ENCODE measurements around the gene PXK. TPM values are rescaled to one million over a fixed set of nuclear protein-coding genes. Genes with fewer than 3 reads are reported as not detected.
A peak's percentile ranks its signal among the peaks of the same experiment; 100 is the strongest.

Gene PXK
- polyA plus RNA-seq, 1 donor (not counting 4 experiments of a cell fraction or from before 2014, with no cell fraction given), result 12.2 TPM

- no peak for FAIRE-seq
- H3K9me1 ChIP-seq (ENCODE audit: control insufficient read depth, extremely low read depth, insufficient read depth, low read length), result no peaks in the 10 kb centered on the region
These were observed 33.6 kb upstream of the PXK start for GRCh38 chr3:58299075-58299474.

GRCh38 chr3:58299839-58300516, 32.7 kb upstream of the PXK start:
- dilution Hi-C loops (cut with MboI; ENCODE audit: extremely low pct_ligation_motif_present, low sequenced_read_pairs), result no loop called here
- Histone ChIP-seq H3K4me3 (ENCODE audit: control insufficient read depth in 2 of 3, extremely low read depth in 1 of 3, insufficient read depth in 2 of 3, low read depth in 1 of 3, low read length in 3 of 3) (no peak overlapping the region), H3K36me3 (ENCODE audit: control insufficient read depth in 2 of 2, extremely low read depth in 1 of 2, insufficient read depth in 2 of 2, low read length in 2 of 2) (no peaks in the 10 kb centered on the region), H3K9me3 (ENCODE audit: control insufficient read depth, low read depth, low read length) (no peaks in the 10 kb centered on the region), H3K27ac (ENCODE audit: control insufficient read depth, insufficient read depth, low read length) (no peak overlapping the region), H3K4me2 (ENCODE audit: control insufficient read depth, extremely low read depth, insufficient read depth, low read depth, low read length) (no peak overlapping the region), H2AFZ (ENCODE audit: control insufficient read depth, low read length) (no peak overlapping the region), H3K79me2 (ENCODE audit: control insufficient read depth, insufficient read depth, low read length) (no peaks in the 10 kb centered on the region), H3K9me1 (ENCODE audit: control insufficient read depth, extremely low read depth, insufficient read depth, low read length) (no peaks in the 10 kb centered on the region), H3K9ac (ENCODE audit: control insufficient read depth, extremely low read depth, insufficient read depth, low read length) (no peak overlapping the region), H3K27me3 (ENCODE audit: control insufficient read depth, extremely low read depth, insufficient read depth, low read length) (no peaks in the 10 kb centered on the region), H4K20me1 (ENCODE audit: control insufficient read depth, extremely low read depth, insufficient read depth, low read length) (no peaks in the 10 kb centered on the region), H3K4me1 (ENCODE audit: control insufficient read depth, extremely low read depth, insufficient read depth, low read length) (peaks cover 10% of the 10 kb centered on the region)
- FAIRE-seq (no peak), DNase-seq (ENCODE audit: low read depth, low spot score) (no peak)
- TF ChIP-seq CTCF (optimal IDR thresholded peaks at IDR 0.05 in 1 of 3, IDR thresholded peaks at IDR 0.05 in 1 of 3, conservative IDR thresholded peaks at IDR 0.05 in 1 of 3; ENCODE audit: extremely low read depth in 1 of 3, insufficient read depth in 2 of 3, low read length in 3 of 3) (peak in 2 of 3 experiments; percentile 35 to 44), EZH2 (IDR thresholded peaks at IDR 0.05; ENCODE audit: low read length) (no peak)

More at GRCh38 chr3:58299075-58299474, 33.6 kb upstream of the PXK start:
- no peak overlapping the region for H3K4me3 ChIP-seq (ENCODE audit: control insufficient read depth in 2 of 3, extremely low read depth in 1 of 3, insufficient read depth in 2 of 3, low read depth in 1 of 3, low read length in 3 of 3)
- H3K27me3 ChIP-seq (ENCODE audit: control insufficient read depth, extremely low read depth, insufficient read depth, low read length), result no peaks in the 10 kb centered on the region
- H3K4me1 ChIP-seq (ENCODE audit: control insufficient read depth, extremely low read depth, insufficient read depth, low read length), result peaks cover 10% of the 10 kb centered on the region
- TF ChIP-seq CTCF (optimal IDR thresholded peaks at IDR 0.05 in 1 of 3, IDR thresholded peaks at IDR 0.05 in 1 of 3, conservative IDR thresholded peaks at IDR 0.05 in 1 of 3; ENCODE audit: extremely low read depth in 1 of 3, insufficient read depth in 2 of 3, low read length in 3 of 3), result no peak
- no peak for TF ChIP-seq EZH2 (IDR thresholded peaks at IDR 0.05; ENCODE audit: low read length)
- no peaks in the 10 kb centered on the region for H3K79me2 ChIP-seq (ENCODE audit: control insufficient read depth, insufficient read depth, low read length)
- H2AFZ ChIP-seq (ENCODE audit: control insufficient read depth, low read length), result no peak overlapping the region
- H3K27ac ChIP-seq (ENCODE audit: control insufficient read depth, insufficient read depth, low read length), result no peak overlapping the region
- dilution Hi-C loops (cut with MboI; ENCODE audit: extremely low pct_ligation_motif_present, low sequenced_read_pairs), result no loop called here
- H4K20me1 ChIP-seq (ENCODE audit: control insufficient read depth, extremely low read depth, insufficient read depth, low read length), result no peaks in the 10 kb centered on the region
- H3K9ac ChIP-seq (ENCODE audit: control insufficient read depth, extremely low read depth, insufficient read depth, low read length), result no peak overlapping the region
- no peaks in the 10 kb centered on the region for H3K9me3 ChIP-seq (ENCODE audit: control insufficient read depth, low read depth, low read length)
- no peaks in the 10 kb centered on the region for H3K36me3 ChIP-seq (ENCODE audit: control insufficient read depth in 2 of 2, extremely low read depth in 1 of 2, insufficient read depth in 2 of 2, low read length in 2 of 2)
- no peak for DNase-seq (ENCODE audit: low read depth, low spot score)
- H3K4me2 ChIP-seq (ENCODE audit: control insufficient read depth, extremely low read depth, insufficient read depth, low read depth, low read length), result no peak overlapping the region

All from keratinocyte (primary cell).